Right lobe of liver (tissue), 4 donors: Measurements from ENCODE around the gene PIF1.

Source experiments
- CTCF ChIP-seq, 4 donors: fragments of 200-600 bp in 3 of 4; fragments of 450-650 bp in 1 of 4; IDR thresholded peaks; one replicate each; pipeline versions ENCODE4 v1.5.1 to v1.8.0; 2016 to 2022; ENCODE audit warnings: antibody characterized with exemption in 4 of 4, mild to moderate bottlenecking in 2 of 4
- POLR2A ChIP-seq: fragments of 450-650 bp; IDR thresholded peaks from one replicate; pipeline ENCODE4 v1.6.1; 2017; ENCODE audit warnings: antibody characterized with exemption, mild to moderate bottlenecking
- donor health status: DM: no; HTN: no; CAD: no.
- donor health status: DM: no; HTN: no; CAD: no.
- donor health status: DM: no; HTN: yes; CAD: no.

GRCh38 chr15:64807751-64808222 lies 17.7 kb downstream of the PIF1 start:
- TF ChIP-seq CTCF (IDR thresholded peaks at IDR 0.05) (no peak), POLR2A (no peak)
